Epidermal melanocyte (primary cell): ENCODE results near the gene GPR139.

Source experiments
- DNase-seq: peaks from one replicate; pipeline ENCODE4 v3.0.0; 2011; ENCODE audit warnings: low spot score; ENCODE audit not compliant: insufficient read length

The GPR139 gene

GRCh38 chr16:20056436-20056835 lies 17.3 kb downstream of the GPR139 start:
- DNase-seq, result no peak

GRCh38 chr16:20053336-20053735 lies 20.4 kb downstream of the GPR139 start:
- no peak for DNase-seq

DNA sequence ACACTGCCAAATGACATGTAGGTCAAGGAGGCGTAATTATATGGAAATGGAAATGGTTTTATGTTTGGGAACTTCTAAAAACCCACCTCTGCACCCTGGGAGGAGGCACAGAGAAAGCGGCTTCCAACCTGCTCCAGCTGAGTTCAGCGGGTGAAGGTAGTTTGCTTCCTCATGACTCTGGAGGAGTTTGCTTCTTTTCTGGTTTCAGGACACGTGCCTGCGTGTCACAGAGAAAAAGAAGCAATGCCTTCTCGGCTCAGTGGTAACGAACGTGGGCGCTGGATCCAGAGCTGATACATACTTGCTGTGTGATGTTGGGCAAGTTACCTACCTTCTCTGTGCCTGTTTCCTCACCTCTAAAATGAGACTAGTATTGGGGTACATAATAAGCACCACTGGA lies 22.1 kb downstream of the GPR139 start:
- DNase-seq, result no peak

DNA sequence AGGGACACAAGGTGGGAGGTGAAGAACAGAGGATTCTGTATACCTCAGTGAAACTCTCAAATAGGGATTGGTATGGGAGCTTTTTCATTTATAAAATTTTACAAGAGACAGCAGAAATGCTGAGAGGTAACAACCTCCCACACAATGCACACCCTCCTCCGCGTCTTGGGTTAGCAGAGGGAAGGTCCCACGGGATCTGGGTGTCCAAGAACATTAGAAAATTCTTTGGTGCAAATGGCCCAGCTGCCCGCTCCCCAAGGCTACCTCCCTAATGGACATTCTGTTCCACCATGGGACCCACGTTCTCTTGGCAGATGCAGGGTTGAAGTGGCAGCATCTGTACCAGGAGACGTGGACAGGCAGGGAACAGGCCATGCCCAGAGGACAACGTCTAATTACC lies 22.5 kb downstream of the GPR139 start:
- no peak for DNase-seq

- DNase-seq, result no peak
These were observed 23.9 kb downstream of the GPR139 start for GRCh38 chr16:20049831-20050230.

- DNase-seq, result no peak
These were observed 27.8 kb downstream of the GPR139 start for GRCh38 chr16:20045886-20046285.

DNA sequence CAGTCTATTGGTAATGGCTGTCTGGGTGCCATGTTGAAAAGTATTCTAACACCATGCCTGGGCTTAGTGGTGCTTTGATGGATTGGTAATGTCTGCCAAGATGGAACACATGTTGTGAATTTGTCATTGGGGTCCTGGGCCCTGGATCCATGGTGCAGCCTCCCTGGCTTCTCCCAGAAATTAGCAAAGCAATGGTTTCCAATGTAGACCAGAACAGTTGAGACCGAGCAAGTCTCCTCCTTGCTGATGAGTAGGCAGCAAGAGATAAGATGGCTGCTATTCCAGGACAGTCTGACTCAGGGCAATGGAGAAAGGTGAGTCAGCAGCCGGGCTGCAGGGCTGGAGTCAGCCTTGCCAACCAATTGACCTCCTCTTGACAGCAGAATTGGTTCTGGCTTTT lies 30.8 kb downstream of the GPR139 start:
- no peak for DNase-seq

- DNase-seq, result no peak
These were observed 31.6 kb downstream of the GPR139 start for GRCh38 chr16:20041924-20042596.

GRCh38 chr16:20040011-20040410 lies 33.7 kb downstream of the GPR139 start:
- no peak for DNase-seq

DNA sequence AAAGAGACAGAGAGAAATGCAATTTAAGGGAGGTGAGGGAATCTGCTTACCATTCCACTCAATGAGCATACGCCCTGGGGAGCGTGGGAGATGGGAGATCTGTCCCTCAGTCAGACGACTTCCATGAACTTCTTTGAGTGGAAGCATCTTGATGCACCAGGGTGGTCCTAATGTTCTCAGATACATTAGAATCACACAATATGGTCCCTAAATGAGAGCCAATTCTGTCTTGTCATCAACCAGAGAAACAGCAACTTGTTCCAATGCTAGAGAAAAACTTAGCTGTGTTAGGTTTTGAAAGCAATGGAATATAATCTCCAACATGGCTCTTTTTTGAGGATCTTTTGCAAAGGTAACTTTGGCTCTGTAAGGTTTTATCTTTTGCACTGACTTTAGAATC lies 44.1 kb downstream of the GPR139 start:
- DNase-seq, result no peak

DNA sequence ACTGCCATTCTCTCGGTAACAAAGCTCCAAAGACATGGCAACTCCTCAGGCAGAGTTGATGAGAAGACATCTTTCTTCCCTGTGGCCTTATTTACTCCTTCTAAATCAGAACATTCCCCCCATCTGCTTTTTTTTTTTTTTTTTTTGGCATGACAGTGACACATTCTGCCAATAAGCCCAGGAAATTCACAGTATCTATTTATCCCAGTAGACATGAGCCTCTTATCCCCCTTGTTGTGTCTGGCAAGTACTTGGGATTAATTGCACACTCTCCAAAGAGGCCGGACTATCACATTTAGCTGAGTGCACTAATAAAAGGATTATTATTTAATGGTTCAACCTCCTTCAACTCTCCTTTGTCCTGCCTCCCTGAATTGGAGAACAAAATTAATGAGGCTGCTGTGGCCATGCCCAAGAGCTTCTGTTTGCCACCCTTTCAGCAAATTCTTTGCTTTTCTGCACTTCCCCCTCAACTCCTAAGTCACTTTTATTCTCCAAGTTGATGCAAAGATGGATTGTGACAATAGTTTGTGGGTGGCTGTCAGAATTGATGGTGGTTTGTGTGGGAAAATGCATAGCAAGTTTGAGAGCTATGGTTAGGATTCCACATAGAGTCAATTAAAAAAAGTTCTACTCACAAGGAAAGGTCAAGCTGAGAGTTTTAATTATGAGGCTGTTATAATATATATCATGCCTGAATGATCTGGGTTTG lies 47.2 kb downstream of the GPR139 start:
- DNase-seq, result no peak

DNA sequence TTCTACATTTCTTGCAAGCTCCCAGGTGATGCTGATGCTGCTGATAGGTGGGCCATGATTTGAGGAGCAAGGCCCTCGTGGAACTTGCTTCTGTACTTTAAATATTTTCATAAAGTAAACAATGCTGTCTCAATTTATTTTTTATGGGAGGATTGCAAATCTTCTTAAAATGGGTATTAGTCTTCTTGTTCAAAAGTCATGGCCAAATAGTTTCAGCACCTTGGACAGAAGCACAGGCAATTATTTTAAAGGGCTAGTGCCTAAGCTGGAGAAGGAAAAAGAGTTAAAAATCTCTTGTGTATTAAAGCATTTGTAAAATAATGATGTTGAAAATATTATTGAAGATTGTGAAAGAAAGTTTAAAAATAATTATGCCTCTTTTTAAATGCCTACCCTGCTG lies 50.5 kb downstream of the GPR139 start:
- no peak for DNase-seq

GRCh38 chr16:20020976-20021375 lies 52.7 kb downstream of the GPR139 start:
- no peak for DNase-seq

DNA sequence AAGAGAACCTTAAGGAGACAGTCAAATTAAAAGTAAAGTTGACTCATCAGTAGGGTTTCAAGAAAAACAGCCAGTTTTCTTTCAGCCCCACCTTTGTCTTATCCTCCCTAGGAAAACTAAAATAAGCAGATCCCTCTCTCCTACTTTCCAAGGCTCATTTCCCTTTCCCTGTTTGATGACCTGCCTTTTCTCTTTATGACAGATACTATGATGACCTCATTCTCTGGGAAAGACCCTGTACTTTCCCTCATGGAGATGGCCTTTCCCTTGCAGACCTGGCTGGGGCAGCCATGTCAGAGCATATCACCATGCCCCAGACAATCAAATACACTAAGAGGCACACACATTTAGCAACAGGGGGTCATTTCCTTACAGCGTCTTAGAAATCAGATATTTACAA lies 53.6 kb downstream of the GPR139 start:
- DNase-seq, result no peak

DNA sequence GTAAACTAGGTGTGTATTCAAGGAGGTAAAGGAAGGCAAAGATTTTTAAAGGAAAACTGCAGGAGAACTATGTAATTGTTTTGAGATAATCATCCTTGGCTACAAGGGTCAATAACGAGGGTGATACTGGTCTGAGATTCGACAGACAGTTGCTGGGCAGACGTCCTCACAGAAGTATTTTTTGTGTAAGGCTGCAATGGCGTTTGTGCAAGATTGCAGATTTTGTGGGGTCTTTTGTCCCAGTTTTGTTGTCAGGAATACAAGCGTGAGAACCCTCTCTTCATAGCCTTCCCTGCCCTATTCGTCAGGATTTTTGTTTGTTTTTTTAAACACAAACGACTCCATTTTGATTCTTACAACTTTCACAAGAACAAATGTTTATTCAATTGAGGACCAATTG lies 57.5 kb downstream of the GPR139 start:
- DNase-seq, result no peak

DNA sequence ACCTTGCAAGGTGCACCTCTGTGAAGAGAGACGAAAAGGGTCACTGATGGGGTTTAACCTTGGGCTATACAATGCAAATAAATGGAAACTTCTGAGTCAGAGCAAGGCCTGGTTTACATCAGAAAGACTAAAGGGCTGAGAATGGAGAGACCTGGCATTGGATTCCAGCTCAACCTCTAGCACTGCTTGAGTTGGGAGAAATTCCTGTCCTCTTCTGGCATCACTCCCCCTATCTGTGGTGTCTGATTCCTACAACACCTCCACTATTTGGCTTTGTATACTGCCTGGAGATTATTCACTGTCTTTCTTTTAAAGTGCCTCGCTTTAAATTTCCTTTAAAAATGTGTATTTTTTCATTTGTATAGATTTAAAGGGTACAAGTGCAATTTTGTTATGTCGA lies 68.8 kb downstream of the GPR139 start:
- DNase-seq, result no peak

GRCh38 chr16:20002936-20003335 lies 70.8 kb downstream of the GPR139 start:
- DNase-seq, result no peak

DNA sequence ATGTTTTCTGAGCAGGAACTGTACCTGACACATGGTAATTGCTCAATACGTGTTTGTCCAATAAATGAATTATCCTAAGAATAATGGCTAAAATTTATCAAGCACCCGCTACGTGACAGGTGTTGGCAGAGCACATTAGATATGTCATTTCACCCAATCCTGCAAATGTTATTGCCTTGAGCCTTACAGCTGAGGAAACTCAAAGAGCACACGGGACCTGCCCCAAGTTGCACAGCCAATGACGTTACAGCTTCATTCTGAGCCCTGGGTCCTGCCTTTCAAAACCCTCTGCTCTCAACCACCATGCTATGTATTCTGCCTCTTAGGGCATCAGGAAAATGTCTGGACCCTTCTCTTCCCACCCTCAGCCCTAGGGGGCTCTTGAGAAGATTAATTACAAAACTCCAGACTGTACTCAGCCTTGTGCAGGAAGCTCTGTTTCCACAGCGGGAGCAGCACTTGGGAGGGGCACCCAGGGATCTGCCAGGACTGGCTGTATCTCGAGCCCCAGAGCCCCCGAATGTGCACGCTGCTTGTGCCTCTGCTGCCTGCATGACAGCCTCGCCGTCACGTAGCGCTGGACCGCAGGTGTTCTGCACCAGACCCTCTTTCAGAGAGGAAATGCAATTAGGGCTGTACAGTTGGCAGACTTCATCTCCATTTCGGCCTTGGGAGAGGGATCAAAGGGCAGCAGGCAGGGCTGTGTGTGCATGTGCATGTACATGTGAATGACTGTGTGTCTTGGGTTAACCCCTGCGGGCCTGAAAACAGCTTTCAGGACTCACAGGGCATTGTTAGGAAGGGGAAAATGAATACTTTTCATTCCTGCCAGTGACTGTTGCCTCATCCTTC lies 71.6 kb downstream of the GPR139 start:
- no peak for DNase-seq

DNA sequence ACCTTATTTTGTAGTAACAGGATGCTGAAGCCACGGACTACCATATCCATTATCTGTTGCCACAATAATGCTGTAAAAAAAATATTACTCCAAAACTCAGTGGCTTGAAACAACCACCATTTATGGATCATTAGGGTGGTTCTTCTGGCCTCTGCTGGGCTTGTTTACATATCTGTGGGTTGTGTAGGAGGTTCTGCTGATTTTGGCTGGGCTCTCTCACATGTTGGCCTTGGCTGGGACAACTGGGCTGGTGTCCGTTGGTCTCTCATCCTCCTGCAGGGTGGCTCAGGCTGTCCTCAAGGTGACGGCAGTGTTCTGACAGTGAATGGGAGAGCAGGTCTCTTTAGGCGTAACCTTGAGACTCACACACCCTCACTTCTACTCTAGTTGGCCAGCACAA lies 76.0 kb downstream of the GPR139 start:
- no peak for DNase-seq

- no peak for DNase-seq
These were observed 76.4 kb downstream of the GPR139 start for GRCh38 chr16:19997264-19997663.

DNA sequence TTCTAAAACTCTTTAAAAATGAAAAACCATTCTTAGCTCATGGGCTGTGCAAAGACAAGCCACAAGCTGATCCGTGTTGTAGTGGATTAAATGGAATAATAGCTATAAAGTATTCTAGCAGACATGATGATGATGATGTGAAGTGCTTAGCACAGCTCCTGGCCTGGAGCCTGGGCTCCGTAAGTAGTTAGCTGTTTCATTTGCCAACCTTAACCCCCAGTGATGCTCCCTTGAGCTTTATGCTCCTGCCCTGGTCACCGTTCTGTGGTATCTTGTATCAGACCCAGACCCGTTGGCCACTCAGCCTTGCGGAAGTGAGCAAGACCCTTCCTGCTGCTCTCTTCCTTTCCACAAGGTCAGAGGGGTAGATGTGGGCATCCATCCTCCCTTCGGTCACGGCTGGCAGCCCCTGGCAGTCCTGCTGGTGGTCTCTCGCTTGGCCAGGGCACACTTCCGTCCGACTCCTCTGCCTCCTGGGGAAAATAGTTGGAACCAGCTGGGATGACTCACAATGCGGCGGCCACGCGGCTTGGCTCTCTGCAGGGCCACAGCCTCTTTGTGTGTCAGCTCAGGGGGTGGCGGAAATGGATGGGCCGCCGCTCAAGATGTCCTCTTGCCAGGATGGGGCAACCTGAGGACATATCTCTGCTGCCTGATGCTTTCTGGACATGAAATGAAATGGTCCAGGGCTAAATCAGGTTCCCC lies 79.1 kb downstream of the GPR139 start:
- DNase-seq, result no peak

GRCh38 chr16:19991614-19992013 lies 82.1 kb downstream of the GPR139 start:
- DNase-seq, result no peak
